Suppressor macrophage treated with lipopolysaccharide for 1 hour (primary cell): ENCODE data around the gene MAPK8IP2.

Source experiments
- DNase-seq, 3 donors: peaks; one replicate each; pipeline ENCODE4 v3.0.0-alpha.2; 2020 to 2022

The MAPK8IP2 gene

GRCh38 chr22:50576070-50576469 is 24.5 kb upstream of the MAPK8IP2 start:
- peak in 2 of 3 donors; percentile 41 to 47 for DNase-seq

DNA sequence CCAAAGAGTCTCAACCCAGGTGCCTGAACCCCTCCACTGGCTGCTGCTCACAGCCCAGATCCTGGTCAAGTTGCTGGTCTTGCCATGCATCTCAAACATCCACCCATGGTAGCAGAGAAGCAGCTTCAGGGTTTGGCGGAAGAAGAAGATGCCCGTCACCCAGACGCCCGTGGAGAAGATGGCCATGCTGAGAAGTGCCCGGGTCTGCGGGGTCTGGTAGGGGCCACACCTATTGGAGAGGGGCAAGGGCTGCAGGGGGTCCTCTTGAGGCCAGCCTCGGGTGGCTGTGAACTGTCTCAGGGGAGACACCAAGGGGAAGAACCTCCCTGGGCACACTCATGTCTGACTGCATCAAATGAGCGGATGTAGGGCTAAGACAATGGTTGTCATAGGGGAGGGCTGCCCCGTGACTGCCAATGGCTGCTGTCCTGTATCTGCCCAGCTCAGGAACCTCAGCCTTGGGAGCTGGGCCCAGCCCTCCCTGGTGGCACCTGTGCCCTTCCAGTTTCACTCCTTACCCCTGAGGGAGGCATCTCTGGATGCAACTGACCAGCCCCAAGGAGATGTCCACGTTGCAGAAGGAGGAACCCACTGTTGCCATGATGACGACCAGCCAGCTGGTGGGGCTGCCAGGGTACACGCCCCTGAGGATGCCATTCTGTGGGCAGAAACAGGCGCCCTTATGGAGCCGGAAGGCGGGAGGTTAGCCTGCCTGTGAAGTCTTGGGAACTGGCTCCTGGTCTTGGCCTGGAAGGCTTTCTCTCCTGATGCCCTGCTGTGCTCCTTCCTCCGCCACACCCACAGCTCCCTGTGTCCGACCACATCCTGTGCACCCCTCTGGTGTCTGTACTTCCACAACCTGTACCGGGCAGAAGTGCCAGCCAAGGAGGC is 23.5 kb upstream of the MAPK8IP2 start:
- peak in 1 of 3 donors; percentile 39 for DNase-seq

- no peak for DNase-seq
These were observed 23.0 kb upstream of the MAPK8IP2 start for GRCh38 chr22:50577697-50577986.

DNA sequence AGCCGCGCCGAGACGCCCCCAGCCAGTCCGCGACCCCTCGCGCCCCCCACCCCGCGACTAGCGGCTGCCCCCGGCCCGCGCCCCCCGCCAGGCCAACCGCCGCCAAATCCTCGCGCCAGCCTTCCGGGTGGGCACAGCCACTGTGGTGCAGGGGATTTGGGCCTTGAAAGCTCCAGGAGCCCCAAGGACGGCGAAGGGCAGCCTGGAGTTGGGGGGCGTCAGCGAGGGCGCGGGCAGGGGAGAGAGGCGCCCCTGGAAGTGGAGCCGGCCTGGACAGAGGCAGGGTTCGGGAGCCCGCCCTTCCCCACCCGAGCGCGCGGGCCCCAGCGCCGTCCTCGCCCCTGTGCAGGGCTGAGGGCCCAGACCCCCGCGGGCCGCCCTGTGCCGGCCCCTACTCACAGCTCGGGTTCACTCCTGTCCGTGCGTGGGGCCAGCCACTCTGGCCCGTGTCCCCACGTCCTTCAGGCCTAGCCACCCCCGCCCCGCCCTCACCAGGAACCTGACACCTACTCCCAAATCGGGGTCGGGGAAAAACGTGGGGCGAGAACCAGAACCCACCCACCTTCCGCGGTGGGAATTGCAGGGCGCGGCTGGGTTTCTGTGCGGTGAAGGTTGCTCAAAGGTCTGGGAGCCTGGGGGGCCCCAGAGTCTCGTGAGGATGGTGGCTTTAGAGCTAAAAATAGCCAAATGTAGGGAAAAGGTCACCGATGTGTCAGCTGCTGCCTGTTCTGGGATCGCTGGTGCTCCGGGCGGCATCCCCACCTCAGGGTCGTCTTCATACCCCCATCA is 22.4 kb upstream of the MAPK8IP2 start, which contains the start of gene CPT1B:
Gene CPT1B (minus strand): TSS at position 441 of the 789 bp plus-strand sequence. CDS start 512 bp downstream, outside the sequence.
- no peak for DNase-seq

DNA sequence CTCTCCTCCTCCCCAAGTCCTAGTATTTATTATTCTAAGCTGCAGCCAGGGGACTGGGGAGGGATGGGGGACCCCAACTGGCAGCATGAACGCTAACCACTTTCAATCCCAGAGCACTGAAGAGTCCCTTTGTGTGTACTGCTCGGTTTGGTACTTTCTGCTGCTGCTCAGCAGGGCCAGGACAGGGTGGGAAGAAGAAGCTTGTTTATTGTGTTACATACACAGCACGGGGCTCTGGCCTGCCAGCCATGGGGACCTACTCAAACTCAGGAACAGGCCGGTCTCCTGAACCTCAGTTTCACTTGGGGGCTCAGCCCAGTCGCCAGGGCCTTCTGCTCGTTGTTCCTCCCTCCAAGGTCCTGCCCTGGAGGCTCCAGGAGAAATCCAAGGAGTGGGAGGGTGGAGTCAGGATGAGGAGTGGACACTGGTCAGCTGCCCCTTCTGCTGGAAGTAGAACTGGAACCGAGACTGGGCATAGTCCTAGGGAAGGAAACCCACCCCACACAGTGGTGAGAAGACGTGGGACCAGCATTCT is 21.8 kb upstream of the MAPK8IP2 start:
- no peak for DNase-seq

GRCh38 chr22:50579752-50580151 is 20.8 kb upstream of the MAPK8IP2 start:
- no peak for DNase-seq

GRCh38 chr22:50581031-50581949 is 19.3 kb upstream of the MAPK8IP2 start:
- peak; percentile 69 to 76 (median 75) for DNase-seq

DNA sequence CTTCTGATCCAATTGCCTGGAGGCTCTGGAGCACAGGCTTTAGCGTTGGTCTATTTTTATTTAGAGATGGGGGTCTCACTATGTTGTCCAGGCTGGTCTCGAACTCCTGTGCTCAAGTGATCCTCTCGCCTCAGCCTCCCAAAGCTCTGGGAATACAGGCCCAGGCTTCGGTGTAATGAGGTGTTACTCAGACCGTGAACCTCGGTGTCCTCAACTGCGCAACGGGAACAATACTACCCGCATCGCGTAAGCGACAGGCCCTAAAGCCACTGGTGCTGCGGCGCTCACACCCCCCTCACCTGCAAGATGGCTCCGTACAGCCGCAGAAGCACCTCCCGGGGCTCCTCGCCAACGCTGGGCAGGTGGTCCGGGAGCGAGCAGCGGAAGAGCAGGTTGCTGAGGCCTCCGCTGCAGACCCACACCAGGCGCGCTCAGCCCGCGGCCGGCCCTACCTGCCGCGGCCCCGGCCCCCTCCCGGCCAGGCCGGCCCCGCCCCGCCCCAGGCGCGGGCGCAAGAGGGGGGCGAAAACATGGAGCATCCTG is 18.6 kb upstream of the MAPK8IP2 start:
- peak in 1 of 3 donors; percentile 44 for DNase-seq

- peak; percentile 99 for DNase-seq
These were observed 17.9 kb upstream of the MAPK8IP2 start, which contains the start of gene CHKB for GRCh38 chr22:50582493-50583293. TSS of gene CHKB (minus strand) at chr22:50582849. CDS start at chr22:50582781, 68 bp downstream.

GRCh38 chr22:50583294-50583861 is 17.2 kb upstream of the MAPK8IP2 start:
- no peak for DNase-seq

- DNase-seq = no peak
These were observed 16.2 kb upstream of the MAPK8IP2 start for GRCh38 chr22:50584106-50585096.

GRCh38 chr22:50585238-50585637 is 15.4 kb upstream of the MAPK8IP2 start:
- no peak for DNase-seq

GRCh38 chr22:50585781-50586180 is 14.8 kb upstream of the MAPK8IP2 start:
- DNase-seq = no peak

DNA sequence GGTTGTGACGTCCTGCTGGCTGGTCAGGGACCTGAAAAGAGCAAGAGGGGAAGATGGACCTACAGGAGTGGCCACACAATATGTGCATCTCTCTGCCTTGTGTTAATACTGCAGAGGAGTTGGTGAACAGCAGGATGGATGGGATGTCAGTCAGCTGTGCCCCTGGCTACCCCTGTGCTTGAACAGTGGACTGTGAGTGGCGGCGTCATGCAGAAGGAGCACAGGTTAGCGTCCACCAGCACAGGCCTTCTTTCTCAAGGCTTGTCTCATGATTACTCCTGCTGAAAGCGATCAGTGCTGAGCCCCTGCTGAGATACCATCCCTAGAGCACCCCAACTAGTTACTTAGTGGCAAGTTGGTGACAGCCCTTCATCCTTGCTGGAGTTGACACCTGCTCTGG is 14.2 kb upstream of the MAPK8IP2 start:
- no peak for DNase-seq

- no peak for DNase-seq
These were observed 13.2 kb upstream of the MAPK8IP2 start for GRCh38 chr22:50587407-50587806.

DNA sequence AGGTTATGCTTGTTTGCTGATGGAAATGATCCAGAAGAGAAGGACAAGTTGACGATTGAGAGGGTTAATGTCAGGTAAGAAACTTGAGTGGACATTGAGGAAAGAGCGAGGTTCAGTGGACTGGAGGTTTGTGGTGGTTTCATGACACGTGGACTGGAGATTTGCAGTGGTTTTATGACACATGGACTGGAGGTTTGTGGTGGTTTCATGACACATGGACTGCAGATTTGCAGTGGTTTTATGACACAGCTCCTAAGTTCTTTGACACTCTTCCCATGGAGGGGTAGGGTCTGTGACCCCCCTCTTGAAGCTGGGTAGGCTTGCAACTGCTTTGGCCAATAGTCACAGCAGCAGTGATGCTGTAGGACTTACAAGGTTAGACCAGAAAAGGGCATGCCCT is 5.4 kb upstream of the MAPK8IP2 start:
- no peak for DNase-seq

- DNase-seq = no peak
These were observed 3.5 kb upstream of the MAPK8IP2 start for GRCh38 chr22:50597097-50597496.

GRCh38 chr22:50599816-50600455 is 657 bp upstream of the MAPK8IP2 start:
- peak; percentile 38 to 80 (median 58) for DNase-seq
